Uterus (tissue), 4 donors: ENCODE data around the gene FANCE. TPM values are rescaled to one million over a fixed set of nuclear protein-coding genes. Genes with fewer than 3 reads are reported as not detected.

Source experiments
- DNase-seq, 2 donors: peaks; one replicate each; pipeline ENCODE4 v3.0.0-alpha.2; 2019 to 2020
- H3K27ac ChIP-seq, 2 donors: fragments of 200-600 bp; sonication (generic); 1 replicate in 1 of 2; 2 replicates in 1 of 2; pipeline ENCODE4 v1.5.1; 2016 to 2018
- H3K27me3 ChIP-seq, 2 donors: fragments of 200-600 bp; sonication (generic); one replicate each; pipeline ENCODE4 v1.5.1; 2018 to 2019; ENCODE audit warnings: control low read depth in 1 of 2
- H3K36me3 ChIP-seq, 2 donors: fragments of 200-600 bp; sonication (generic); one replicate each; pipeline ENCODE4 v1.5.1; 2019; ENCODE audit warnings: control low read depth in 1 of 2
- H3K4me1 ChIP-seq, 2 donors: fragments of 200-600 bp; sonication (generic); one replicate each; pipeline ENCODE4 v1.5.1; 2018 to 2019; ENCODE audit warnings: control low read depth in 1 of 2
- H3K4me3 ChIP-seq, 2 donors: fragments of 200-600 bp; sonication (generic); 1 replicate in 1 of 2; 2 replicates in 1 of 2; pipeline ENCODE4 v1.5.1; 2018 to 2019; ENCODE audit warnings: mild to moderate bottlenecking in 1 of 2
- H3K9me3 ChIP-seq, 2 donors: fragments of 200-600 bp; sonication (generic); one replicate each; pipeline ENCODE4 v1.5.1; 2019; ENCODE audit warnings: control low read depth in 1 of 2
- CTCF ChIP-seq, 4 experiments: fragments of 200-600 bp in 2 of 4; fragments of 450-650 bp in 2 of 4; sonication (generic) in 2 of 4; IDR thresholded peaks; one replicate each; pipeline ENCODE4 v1.5.1; 2016 to 2019; ENCODE audit warnings: antibody characterized with exemption in 4 of 4, mild to moderate bottlenecking in 2 of 4, moderate library complexity in 1 of 4
- POLR2A ChIP-seq, 2 donors: fragments of 450-650 bp; IDR thresholded peaks; one replicate each; pipeline ENCODE4 v1.6.1; 2016; ENCODE audit warnings: antibody characterized with exemption in 2 of 2, mild to moderate bottlenecking in 1 of 2, moderate library complexity in 1 of 2
- intact Hi-C: fragments of 100-400 bp; cut with DNase I; formaldehyde crosslinking; loops from one replicate; pipeline ENCODE4 v1.15.1; 2023; ENCODE audit warnings: low total_unique reads
- total RNA-seq, 4 donors: library from RNA; depleted of rRNA in 3 of 4; stranded (reverse); fragments of >200 nt in 3 of 4; gene quantifications; one replicate each; pipeline versions ENCODE4 v1.1.0 to v1.2.4, GENCODE V29; 2014 to 2023
- donor health status: DM: yes; HTN: yes; CAD: no.

FANCE gene
- total RNA-seq, 4 donors from 2014 or later, result 9.6 to 19.1 (median 11.4) TPM

- Histone ChIP-seq H3K4me1 (peaks cover 0 to 8% of the 10 kb centered on the region in 2 donors), H3K27me3 (no peaks in the 10 kb centered on the region), H3K27ac (no peak overlapping the region), H3K9me3 (no peaks in the 10 kb centered on the region), H3K4me3 (no peak overlapping the region), H3K36me3 (no peaks in the 10 kb centered on the region)
- TF ChIP-seq CTCF (IDR thresholded peaks at IDR 0.05), result no peak
- TF ChIP-seq POLR2A (IDR thresholded peaks at IDR 0.05), result no peak
- intact Hi-C loops, result no loop called here
- DNase-seq, result no peak
Measured at GRCh38 chr6:35507221-35507620, 55.1 kb downstream of the FANCE start.

- TF ChIP-seq POLR2A (IDR thresholded peaks at IDR 0.05), result no peak
- no peak for TF ChIP-seq CTCF (IDR thresholded peaks at IDR 0.05)
- intact Hi-C loops, result no loop called here
- H3K27me3 ChIP-seq, result no peaks in the 10 kb centered on the region
- no peak overlapping the region for H3K27ac ChIP-seq
- H3K9me3 ChIP-seq, result no peaks in the 10 kb centered on the region
- no peak for DNase-seq
- peaks cover 0 to 8% of the 10 kb centered on the region in 2 donors for H3K4me1 ChIP-seq
- no peak overlapping the region for H3K4me3 ChIP-seq
- no peaks in the 10 kb centered on the region for H3K36me3 ChIP-seq
Measured at GRCh38 chr6:35508027-35508426, 55.9 kb downstream of the FANCE start.

GRCh38 chr6:35508542-35508941 lies 56.4 kb downstream of the FANCE start:
- H3K36me3 ChIP-seq, result no peaks in the 10 kb centered on the region
- peaks cover 0 to 8% of the 10 kb centered on the region in 2 donors for H3K4me1 ChIP-seq
- no peaks in the 10 kb centered on the region for H3K27me3 ChIP-seq
- H3K4me3 ChIP-seq, result no peak overlapping the region
- no peak for TF ChIP-seq CTCF (IDR thresholded peaks at IDR 0.05)
- no peak for TF ChIP-seq POLR2A (IDR thresholded peaks at IDR 0.05)
- H3K9me3 ChIP-seq, result no peaks in the 10 kb centered on the region
- H3K27ac ChIP-seq, result no peak overlapping the region
- intact Hi-C loops, result no loop called here
- no peak for DNase-seq

GRCh38 chr6:35510916-35511561 lies 58.9 kb downstream of the FANCE start:
- H3K27me3 ChIP-seq, result no peaks in the 10 kb centered on the region
- H3K9me3 ChIP-seq, result no peaks in the 10 kb centered on the region
- intact Hi-C loops, result no loop called here
- peaks cover 0 to 8% of the 10 kb centered on the region in 2 donors for H3K4me1 ChIP-seq
- H3K4me3 ChIP-seq, result no peak overlapping the region
- H3K27ac ChIP-seq, result no peak overlapping the region
- DNase-seq, result no peak
- no peaks in the 10 kb centered on the region for H3K36me3 ChIP-seq
- TF ChIP-seq POLR2A (IDR thresholded peaks at IDR 0.05) (no peak), CTCF (IDR thresholded peaks at IDR 0.05) (no peak)

- H3K4me1 ChIP-seq, result peaks cover 0 to 8% of the 10 kb centered on the region in 2 donors
- no peak overlapping the region for H3K27ac ChIP-seq
- H3K36me3 ChIP-seq, result no peaks in the 10 kb centered on the region
- TF ChIP-seq POLR2A (IDR thresholded peaks at IDR 0.05) (no peak), CTCF (IDR thresholded peaks at IDR 0.05) (no peak)
- DNase-seq, result no peak
- no peaks in the 10 kb centered on the region for H3K27me3 ChIP-seq
- H3K4me3 ChIP-seq, result peak overlapping the region; percentile 7 to 27
- no peaks in the 10 kb centered on the region for H3K9me3 ChIP-seq
- intact Hi-C loops, result no loop called here
Measured at GRCh38 chr6:35511562-35511941, 59.4 kb downstream of the FANCE start.
